IgD-negative memory B cell (primary cell): ENCODE data around the gene MCF2L. TPM values are rescaled to one million over a fixed set of nuclear protein-coding genes. Genes with fewer than 3 reads are reported as not detected.
"Not testable (repeated sequence)": the region's sequence is repeated elsewhere in the genome, so short reads cannot be mapped to it uniquely, and the experiment has no call there.

Source experiments
- H3K27ac Mint-ChIP-seq, 3 donors: one replicate each; pipeline ENCODE4 v1.8.0; 2020 to 2022; ENCODE audit warnings: mild to moderate bottlenecking in 3 of 3, mixed read lengths in 3 of 3, moderate library complexity in 1 of 3
- H3K27me3 Mint-ChIP-seq: one replicate; pipeline ENCODE4 v1.8.0; 2021; ENCODE audit warnings: mixed read lengths
- H3K36me3 Mint-ChIP-seq: one replicate; pipeline ENCODE4 v1.8.0; 2020; ENCODE audit warnings: mild to moderate bottlenecking, mixed read lengths
- H3K4me1 Mint-ChIP-seq, 3 donors: one replicate each; pipeline ENCODE4 v1.8.0; 2020 to 2022; ENCODE audit warnings: mixed read lengths in 3 of 3, mild to moderate bottlenecking in 1 of 3
- H3K4me3 Mint-ChIP-seq, 4 donors: one replicate each; pipeline ENCODE4 v1.8.0; 2020 to 2022; ENCODE audit warnings: mild to moderate bottlenecking in 4 of 4, mixed read lengths in 4 of 4, moderate library complexity in 3 of 4
- H3K9me3 Mint-ChIP-seq, 3 donors: one replicate each; pipeline ENCODE4 v1.8.0; 2020 to 2021; ENCODE audit warnings: mixed read lengths in 3 of 3, mild to moderate bottlenecking in 1 of 3
- polyA plus RNA-seq: library from polyadenylated mRNA; unstranded; fragments of 300-500 nt; fragmentation: Illumina TruSeq; gene quantifications from one replicate; pipeline ENCODE4 v1.2.3, GENCODE V29; 2021

Gene MCF2L
- polyA plus RNA-seq, 1 donor from 2014 or later = 1.7 TPM

DNA sequence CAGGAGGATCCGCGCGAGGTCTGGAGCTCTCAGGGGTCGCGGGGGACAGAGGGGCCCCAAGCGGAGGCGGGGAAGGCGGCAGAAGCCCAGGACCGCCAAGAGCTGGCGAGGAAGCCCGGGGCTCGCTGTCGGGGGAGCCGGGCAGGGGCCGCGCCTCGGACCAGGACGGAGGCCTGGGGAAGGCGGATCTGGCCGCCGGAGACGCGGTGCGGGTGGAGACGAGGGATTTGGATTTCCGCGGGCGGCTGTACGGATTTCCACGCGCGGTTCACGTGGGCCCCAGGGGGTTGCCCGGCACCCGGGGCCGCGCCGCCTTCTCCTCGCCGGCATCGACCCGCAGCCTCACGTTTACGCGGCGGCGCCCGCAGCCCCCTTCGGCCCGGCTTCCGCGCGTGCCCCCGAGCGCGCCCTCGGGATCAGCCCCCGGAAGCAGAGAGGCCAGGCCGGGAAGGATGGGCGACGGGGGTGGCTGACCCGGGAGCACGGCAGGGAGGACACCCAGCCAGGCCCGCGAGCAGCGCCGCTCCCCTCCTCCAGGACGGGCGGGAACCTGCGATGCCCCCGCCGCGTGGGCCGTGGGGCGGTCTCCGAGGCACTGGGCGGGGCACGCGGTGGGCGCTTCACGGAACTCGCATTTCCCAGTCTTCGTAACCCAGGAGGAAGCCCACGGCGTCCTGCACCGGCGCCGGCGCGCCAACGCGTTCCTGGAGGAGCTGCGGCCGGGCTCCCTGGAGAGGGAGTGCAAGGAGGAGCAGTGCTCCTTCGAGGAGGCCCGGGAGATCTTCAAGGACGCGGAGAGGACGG lies 141.2 kb downstream of the MCF2L start:
- Mint-ChIP-seq H3K9me3 (no peaks in the 10 kb centered on the region), H3K27me3 (peaks cover 7% of the 10 kb centered on the region), H3K4me3 (no peak overlapping the region), H3K36me3 (no peaks in the 10 kb centered on the region), H3K4me1 (no peaks in the 10 kb centered on the region), H3K27ac (no peak overlapping the region)

DNA sequence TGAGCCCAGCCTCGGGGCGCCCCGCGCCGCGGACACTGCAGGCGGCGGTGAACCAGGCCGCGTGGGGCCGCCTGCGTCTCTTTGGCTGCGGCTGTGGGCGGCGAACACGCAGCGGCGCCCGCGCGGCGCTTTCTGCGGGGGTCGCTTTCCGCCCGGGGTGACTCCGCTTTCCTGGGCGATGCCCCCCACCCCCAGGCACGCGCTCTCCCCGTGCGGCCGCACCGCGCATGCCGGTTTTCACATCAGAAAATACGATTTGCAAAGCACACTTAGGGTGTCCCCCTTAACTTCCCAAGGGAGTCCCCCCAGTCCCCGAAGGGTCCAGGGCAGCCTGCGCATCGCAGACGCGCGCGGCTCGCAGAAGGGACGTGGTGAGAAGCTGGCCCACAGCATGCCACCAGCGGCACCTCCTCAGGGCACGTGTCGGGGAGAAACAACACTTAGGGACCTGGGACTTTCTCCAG lies 141.9 kb downstream of the MCF2L start:
- Mint-ChIP-seq H3K27ac (no peak overlapping the region), H3K4me1 (no peaks in the 10 kb centered on the region), H3K36me3 (no peaks in the 10 kb centered on the region), H3K27me3 (peaks cover 3% of the 10 kb centered on the region), H3K4me3 (no peak overlapping the region), H3K9me3 (no peaks in the 10 kb centered on the region)

DNA sequence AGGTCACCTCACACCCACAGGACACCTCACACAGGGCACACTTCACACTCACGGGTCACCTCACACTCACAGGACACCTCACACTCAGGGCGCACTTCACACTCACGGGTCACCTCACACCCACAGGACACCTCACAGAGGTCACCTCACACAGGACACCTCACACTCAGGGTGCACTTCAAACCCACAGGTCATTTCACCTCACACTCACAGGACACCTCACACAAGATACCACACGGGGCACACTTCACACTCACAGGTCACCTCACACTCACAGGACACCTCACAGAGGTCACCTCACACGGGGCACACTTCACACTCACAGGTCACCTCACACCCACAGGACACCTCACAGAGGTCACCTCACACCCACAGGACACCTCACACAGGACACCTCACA lies 142.8 kb downstream of the MCF2L start:
- not testable (repeated sequence) for H3K9me3 Mint-ChIP-seq, H3K4me1 Mint-ChIP-seq, H3K36me3 Mint-ChIP-seq, H3K27me3 Mint-ChIP-seq, H3K27ac Mint-ChIP-seq, H3K4me3 Mint-ChIP-seq

DNA sequence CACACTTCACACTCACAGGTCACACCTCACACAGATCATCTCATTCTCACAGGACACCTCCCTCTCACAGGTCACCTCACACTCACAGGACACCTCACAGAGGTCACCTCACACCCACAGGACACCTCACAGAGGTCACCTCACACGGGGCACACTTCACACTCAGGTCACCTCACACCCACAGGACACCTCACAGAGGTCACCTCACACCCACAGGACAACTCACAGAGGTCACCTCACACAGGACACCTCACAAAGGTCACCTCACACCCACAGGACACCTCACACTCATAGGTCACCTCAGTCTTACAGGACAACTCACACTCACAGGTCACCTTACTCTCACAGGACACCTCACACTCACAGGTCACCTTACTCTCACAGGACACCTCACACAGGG lies 143.5 kb downstream of the MCF2L start:
- not testable (repeated sequence) for H3K9me3 Mint-ChIP-seq, H3K4me3 Mint-ChIP-seq, H3K27ac Mint-ChIP-seq, H3K4me1 Mint-ChIP-seq, H3K36me3 Mint-ChIP-seq, H3K27me3 Mint-ChIP-seq

DNA sequence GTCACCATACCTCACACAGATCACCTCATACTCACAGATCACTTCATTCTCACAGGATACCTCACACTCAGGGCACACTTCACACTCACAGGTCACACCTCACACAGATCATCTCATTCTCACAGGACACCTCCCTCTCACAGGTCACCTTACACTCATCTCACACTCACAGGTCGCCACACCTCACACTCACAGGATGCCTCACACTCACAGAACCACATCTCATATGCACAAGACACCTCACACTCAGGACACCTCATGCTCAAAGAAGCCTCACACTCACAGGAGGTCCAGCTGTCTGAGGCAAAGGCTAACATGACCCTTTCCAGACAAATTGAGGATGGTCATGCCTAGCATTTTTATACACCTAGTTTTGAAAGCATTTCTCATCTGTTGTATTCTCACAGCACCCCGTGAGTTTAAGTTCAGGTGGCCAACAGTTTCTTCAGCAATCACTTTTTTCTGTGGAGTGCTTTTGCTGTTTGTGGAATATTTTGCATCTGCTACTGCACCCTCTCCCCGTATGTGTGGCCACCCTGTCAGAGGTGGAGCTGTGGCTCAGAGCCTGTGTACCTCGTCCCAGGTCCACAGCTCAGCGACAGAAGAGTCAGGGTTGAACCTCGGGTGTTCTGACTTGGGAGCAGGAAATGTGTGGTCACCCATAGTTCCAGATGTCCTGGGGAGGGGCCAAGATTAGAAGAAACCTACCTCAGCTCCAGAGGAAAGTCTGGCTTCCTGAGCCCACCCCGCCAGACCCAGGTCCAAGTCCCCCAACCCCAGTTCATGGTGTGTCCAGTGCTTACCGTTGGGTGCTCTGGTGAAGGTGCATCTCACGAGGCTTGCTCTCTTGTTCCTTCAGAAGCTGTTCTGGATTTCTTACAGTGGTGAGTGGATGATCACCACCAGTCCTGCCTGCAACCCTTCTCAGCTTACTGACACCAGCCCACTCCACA lies 144.2 kb downstream of the MCF2L start:
- Mint-ChIP-seq H3K9me3 (no peaks in the 10 kb centered on the region), H3K27ac (no peak overlapping the region), H3K36me3 (no peaks in the 10 kb centered on the region), H3K4me3 (no peak overlapping the region), H3K27me3 (peaks cover 3% of the 10 kb centered on the region), H3K4me1 (no peaks in the 10 kb centered on the region)

DNA sequence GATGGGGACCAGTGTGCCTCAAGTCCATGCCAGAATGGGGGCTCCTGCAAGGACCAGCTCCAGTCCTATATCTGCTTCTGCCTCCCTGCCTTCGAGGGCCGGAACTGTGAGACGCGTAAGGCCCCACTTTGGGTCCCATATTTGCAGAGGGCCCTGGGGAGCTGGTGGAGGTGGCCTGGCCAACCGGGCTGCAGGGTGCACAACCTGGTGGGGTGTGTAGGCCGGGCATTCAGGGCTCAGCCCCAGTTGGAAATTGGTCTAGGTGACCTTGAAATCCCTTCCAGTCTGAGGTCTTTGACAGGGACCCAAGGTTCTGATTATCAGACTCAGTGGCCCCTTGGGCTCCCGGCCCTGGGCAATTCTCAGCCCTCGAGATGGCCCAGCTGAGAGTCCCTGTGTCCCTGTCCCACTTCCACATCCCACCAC lies 144.8 kb downstream of the MCF2L start:
- no peak overlapping the region for H3K27ac Mint-ChIP-seq
- no peak overlapping the region for H3K4me3 Mint-ChIP-seq
- no peaks in the 10 kb centered on the region for H3K4me1 Mint-ChIP-seq
- peaks cover 3% of the 10 kb centered on the region for H3K27me3 Mint-ChIP-seq
- no peaks in the 10 kb centered on the region for H3K36me3 Mint-ChIP-seq
- no peaks in the 10 kb centered on the region for H3K9me3 Mint-ChIP-seq

DNA sequence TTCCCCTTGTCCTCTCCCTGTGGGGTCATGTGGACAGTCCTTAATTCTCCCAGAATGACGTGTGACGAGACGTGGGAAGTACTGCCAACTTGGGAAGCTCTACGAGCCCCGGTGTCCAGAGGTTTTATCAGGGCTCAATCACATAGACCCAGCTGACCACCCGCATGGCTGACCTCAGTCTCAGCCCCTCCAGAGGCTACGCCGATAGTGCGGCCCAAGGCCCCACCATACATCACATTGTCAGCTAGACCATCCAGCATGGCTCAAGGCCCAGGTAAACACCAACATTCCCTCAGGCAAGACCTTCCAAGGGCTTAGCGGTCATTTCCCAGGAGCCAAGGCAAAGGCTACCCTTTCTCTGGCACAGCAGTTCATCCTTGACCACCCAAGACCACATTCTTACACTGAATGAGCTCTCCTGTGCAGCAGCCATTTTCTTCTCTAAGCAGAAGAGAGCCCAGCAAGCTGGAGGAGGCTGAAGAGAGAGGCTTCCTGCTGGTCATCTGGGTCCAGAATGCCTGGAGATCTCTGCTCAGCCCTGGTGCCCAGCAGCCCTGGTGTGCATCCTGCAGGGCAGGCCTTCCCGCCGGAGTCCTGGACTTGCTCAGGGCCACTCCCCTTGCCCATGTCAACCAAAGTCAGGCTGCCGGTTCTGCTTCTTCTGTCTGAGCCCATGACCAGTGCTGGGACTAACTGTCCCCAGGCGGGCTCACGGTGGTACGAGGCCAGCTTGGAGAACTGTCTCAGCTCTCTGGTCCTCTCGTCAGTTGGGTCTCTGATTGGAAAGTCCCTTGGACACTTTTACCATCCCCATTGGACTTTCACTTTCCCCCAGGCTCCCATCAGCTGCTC lies 145.7 kb downstream of the MCF2L start:
- Mint-ChIP-seq H3K4me3 (no peak overlapping the region), H3K27ac (no peak overlapping the region), H3K9me3 (no peaks in the 10 kb centered on the region), H3K4me1 (no peaks in the 10 kb centered on the region), H3K36me3 (no peaks in the 10 kb centered on the region), H3K27me3 (no peaks in the 10 kb centered on the region)

DNA sequence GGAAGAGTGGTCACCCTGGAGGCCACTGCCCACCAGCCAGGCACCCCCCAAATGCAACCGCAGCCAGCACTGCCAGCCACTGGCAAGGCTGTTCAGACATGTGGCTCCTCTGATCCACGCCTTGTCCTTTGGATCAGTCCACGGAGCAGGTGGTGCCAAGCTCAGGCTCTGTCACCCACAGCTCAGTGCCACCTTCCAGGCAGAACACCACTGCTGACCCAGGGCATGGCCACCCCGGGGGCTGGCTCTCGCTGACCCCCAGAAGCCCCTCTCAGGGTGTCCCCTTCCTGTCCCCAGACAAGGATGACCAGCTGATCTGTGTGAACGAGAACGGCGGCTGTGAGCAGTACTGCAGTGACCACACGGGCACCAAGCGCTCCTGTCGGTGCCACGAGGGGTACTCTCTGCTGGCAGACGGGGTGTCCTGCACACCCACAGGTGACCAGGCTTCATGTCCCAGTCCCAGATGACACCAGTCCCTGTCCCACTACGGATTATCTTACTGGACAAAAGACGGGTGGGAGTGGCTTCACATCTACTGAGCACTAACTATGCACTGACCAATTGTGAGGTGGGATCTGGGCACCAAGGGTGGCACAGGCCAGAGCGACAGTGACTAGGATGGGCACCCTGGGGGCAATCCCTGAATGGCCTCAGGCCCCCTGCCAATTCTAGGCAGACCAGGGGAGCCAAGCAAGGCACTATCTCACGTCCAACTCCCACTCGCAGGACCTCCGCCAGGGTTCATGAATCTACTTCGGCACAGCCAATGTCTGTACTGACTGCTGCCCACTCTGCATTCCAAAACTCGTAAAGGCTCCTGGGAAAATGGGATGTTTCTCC lies 146.6 kb downstream of the MCF2L start:
- Mint-ChIP-seq H3K9me3 (no peaks in the 10 kb centered on the region), H3K4me1 (no peaks in the 10 kb centered on the region), H3K27ac (no peak overlapping the region), H3K27me3 (no peaks in the 10 kb centered on the region), H3K4me3 (no peak overlapping the region), H3K36me3 (no peaks in the 10 kb centered on the region)

DNA sequence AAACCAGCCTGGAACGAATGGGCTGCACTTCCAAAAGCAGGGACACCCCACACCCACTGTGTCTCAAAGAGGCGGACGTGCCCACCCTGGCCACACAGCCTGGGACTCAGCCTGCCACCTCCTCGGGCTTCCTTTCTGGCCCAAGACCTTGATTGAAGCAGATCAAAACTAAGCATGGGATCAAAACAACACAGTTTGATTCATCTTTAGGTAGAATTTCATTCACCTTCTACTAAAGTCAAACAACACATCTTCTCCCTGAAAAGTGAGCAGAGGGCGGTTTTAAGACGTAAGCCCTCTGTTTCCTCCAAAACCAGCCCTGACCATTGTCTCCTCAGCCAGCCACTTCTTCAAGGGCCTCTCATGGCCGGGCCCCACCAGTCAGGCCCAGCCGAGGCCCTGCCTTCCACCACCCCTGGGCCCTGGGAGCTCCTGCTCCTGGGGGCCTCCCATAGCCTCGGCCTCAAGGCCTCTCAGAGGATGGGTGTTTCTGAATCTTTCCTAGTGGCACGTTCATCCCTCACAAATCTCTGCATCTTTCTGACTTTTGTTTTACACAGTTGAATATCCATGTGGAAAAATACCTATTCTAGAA lies 147.3 kb downstream of the MCF2L start:
- H3K4me1 Mint-ChIP-seq = no peaks in the 10 kb centered on the region
- H3K36me3 Mint-ChIP-seq = no peaks in the 10 kb centered on the region
- H3K4me3 Mint-ChIP-seq = no peak overlapping the region
- no peak overlapping the region for H3K27ac Mint-ChIP-seq
- H3K9me3 Mint-ChIP-seq = no peaks in the 10 kb centered on the region
- H3K27me3 Mint-ChIP-seq = no peaks in the 10 kb centered on the region

DNA sequence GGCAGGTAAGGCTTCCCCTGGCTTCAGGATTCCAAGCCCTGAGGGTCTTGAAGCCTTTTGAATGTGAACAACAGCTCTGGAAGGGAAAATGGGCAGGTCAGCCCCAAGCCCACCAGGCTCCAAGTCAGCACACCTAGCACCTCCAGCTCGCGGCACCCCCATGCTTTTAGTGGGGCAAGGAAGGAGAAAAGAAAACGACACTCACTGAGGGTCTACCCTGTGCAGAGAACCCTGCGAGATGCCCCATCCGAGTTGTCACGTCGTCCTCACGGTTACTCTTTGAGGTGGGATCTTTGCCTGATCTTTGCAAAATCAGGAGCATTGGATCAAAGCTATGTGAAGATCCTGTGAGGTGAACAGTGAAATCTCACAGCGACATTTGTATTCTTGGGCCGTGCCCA lies 147.9 kb downstream of the MCF2L start:
- H3K36me3 Mint-ChIP-seq = no peaks in the 10 kb centered on the region
- no peak overlapping the region for H3K27ac Mint-ChIP-seq
- H3K27me3 Mint-ChIP-seq = no peaks in the 10 kb centered on the region
- H3K9me3 Mint-ChIP-seq = no peaks in the 10 kb centered on the region
- no peaks in the 10 kb centered on the region for H3K4me1 Mint-ChIP-seq
- no peak overlapping the region for H3K4me3 Mint-ChIP-seq

DNA sequence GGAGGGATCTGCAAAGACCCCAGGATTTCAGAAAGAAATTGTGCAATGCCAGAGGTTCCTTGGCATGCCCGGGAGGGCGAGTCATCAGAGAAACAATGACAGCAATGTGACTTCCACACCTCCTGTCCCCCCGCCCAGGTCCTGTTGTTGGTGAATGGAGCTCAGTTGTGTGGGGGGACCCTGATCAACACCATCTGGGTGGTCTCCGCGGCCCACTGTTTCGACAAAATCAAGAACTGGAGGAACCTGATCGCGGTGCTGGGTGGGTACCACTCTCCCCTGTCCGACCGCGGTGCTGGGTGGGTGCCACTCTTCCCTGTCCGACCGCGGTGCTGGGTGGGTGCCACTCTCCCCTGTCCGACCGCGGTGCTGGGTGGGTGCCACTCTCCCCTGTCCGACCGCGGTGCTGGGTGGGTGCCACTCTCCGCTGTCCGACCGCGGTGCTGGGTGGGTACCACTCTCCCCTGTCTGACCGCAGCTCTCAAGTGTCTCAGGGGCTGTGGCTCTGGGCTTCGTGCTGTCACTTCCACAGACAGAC lies 148.4 kb downstream of the MCF2L start:
- Mint-ChIP-seq H3K9me3 (no peaks in the 10 kb centered on the region), H3K4me1 (no peaks in the 10 kb centered on the region), H3K27me3 (no peaks in the 10 kb centered on the region), H3K27ac (peak overlapping the region in 1 of 3 donors; percentile 7), H3K4me3 (no peak overlapping the region), H3K36me3 (no peaks in the 10 kb centered on the region)

DNA sequence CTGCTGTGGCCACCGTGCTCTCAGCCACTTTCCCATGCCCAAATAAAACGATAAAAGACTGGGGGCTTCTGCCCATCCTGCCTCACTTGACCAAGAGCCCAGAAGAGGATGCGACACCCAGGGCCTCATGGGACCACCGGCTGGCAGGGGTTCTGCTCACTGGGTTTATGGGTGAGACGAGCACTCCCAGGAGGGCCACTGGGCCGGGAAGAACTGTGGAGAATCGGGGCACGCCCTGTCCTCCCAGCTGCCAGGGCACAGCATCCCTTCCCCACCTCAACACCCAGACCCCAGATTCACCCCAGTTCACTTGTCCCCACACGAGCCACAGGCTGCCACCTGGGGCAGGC lies 148.9 kb downstream of the MCF2L start:
- H3K4me3 Mint-ChIP-seq = no peak overlapping the region
- H3K27me3 Mint-ChIP-seq = no peaks in the 10 kb centered on the region
- H3K36me3 Mint-ChIP-seq = no peaks in the 10 kb centered on the region
- H3K9me3 Mint-ChIP-seq = no peaks in the 10 kb centered on the region
- H3K27ac Mint-ChIP-seq = peak overlapping the region in 1 of 3 donors; percentile 7
- no peaks in the 10 kb centered on the region for H3K4me1 Mint-ChIP-seq

DNA sequence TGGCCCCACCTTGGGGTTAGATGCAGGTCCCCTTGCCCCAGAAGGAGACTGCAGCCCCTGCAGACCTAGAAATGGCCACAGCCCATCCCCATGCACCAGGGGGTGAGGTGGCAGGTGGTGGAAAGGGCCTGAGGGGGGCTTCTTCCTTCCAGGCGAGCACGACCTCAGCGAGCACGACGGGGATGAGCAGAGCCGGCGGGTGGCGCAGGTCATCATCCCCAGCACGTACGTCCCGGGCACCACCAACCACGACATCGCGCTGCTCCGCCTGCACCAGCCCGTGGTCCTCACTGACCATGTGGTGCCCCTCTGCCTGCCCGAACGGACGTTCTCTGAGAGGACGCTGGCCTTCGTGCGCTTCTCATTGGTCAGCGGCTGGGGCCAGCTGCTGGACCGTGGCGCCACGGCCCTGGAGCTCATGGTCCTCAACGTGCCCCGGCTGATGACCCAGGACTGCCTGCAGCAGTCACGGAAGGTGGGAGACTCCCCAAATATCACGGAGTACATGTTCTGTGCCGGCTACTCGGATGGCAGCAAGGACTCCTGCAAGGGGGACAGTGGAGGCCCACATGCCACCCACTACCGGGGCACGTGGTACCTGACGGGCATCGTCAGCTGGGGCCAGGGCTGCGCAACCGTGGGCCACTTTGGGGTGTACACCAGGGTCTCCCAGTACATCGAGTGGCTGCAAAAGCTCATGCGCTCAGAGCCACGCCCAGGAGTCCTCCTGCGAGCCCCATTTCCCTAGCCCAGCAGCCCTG lies 149.4 kb downstream of the MCF2L start:
- Mint-ChIP-seq H3K4me3 (no peak overlapping the region), H3K27ac (no peak overlapping the region), H3K36me3 (no peaks in the 10 kb centered on the region), H3K9me3 (no peaks in the 10 kb centered on the region), H3K4me1 (no peaks in the 10 kb centered on the region), H3K27me3 (no peaks in the 10 kb centered on the region)
